Fibroblast of skin of back (primary cell): ENCODE data around the gene DIPK1B.
"Not testable (repeated sequence)": the region's sequence is repeated elsewhere in the genome, so short reads cannot be mapped to it uniquely, and the experiment has no call there.

Experiments
- DNase-seq: peaks from one replicate; pipeline ENCODE4 v3.0.0-alpha.2; 2013

Gene DIPK1B

DNA sequence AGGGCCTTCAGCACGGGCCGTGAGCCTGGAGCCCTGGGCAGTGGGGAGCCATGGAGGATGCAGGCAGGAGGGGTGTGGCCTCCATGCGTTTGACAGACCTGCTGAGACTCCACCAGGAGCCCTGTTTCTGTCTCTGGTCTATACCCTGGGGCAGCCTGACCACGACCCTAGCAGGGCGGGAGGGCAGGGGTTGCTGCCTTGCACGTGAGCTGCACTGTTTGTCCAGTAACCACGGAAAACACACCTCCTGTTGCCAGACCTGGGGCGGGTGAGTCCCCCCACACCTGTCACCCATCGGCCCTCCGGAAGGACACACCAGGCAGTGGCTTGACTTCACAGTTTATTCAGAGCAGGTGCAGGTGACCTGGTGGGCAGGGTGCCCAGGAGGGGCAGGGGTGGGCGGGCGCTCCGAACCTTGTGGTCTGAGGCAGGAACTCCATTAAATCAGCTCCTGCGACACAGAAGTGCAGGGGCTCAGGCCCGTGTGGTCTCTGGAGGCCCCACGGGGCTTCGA, 41.7 kb downstream of the DIPK1B start:
- no peak for DNase-seq

DNA sequence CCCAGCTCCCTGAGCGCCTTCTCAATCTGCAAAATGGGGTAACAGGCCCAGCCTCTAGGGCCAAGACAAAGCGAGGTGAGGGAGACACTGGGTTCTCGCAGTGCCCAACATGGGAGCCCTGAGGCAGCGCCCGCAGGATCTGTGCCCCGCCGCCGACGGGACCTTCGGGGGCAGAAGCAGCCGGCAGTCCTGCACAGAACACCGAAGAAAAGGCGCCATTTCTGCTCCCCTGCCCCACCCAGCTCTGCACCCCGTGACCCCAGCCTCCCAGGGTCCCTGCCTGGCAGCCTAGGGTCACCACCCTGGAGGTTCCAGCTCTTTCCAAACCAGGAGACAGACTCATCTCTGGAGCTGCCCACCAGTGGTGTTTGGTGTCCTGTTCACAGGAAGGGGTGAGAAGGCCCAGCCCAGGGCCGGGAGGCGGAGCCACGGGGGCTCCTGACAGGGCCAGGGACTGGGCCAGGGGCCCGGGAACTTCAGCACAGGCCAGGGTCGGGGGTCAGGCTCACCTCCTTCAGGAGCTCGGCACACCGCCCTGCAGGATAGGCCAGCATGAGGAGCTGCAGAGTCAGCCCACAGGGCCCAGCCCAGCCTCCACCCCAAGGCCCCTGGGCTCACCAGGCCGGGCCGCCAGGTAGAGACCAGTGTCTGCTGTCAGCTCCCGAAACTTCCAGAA, 42.4 kb downstream of the DIPK1B start:
- DNase-seq, result no peak

DNA sequence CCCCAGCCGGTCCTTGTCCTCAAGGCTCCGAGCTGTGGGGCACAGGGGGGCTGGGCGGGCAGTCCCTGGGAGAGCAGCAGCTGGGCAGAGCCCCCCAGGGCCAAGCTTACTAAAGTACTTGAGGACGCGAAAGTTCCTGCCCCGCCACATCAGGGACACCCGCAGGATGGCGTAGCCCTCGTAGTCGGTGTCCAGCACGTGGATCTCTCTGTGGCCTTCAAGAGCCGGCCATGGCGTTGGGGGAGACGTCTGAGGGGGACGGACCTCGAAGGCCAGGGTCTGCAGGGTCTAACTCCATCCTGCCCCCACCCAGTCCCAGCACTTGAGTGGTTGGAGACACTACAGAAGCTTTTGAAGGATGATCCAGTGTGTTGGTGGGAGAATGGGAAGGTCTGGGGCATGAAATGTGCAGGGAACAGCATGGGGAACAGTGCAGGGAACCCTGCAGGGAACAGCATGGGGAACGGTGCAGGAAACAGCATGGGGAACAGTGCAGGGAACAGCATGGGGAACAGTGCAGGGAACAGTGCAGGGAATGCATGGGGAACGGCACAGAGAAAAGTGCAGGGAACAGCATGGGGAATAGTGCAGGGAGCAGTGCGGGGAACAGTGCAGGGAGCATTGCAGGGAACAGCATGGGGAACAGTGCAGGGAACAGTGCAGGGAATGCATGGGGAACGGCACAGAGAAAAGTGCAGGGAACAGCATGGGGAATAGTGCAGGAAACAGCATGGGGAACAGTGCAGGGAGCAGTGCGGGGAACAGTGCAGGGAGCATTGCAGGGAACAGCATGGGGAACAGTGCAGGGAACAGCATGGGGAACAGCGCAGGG, 43.1 kb downstream of the DIPK1B start:
- DNase-seq, result not testable (repeated sequence)

DNA sequence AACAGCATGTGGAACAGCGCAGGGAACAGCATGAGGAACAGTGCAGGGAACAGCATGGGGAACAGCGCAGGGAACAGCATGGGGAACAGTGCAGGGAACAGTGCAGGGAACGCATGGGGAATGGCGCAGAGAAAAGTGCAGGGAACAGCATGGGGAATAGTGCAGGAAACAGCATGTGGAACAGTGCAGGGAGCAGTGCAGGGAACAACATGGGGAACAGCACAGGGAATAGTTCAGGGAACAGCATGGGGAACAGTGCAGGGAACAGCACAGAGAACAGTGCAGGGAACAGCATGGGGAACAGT, 43.7 kb downstream of the DIPK1B start:
- DNase-seq, result no peak

DNA sequence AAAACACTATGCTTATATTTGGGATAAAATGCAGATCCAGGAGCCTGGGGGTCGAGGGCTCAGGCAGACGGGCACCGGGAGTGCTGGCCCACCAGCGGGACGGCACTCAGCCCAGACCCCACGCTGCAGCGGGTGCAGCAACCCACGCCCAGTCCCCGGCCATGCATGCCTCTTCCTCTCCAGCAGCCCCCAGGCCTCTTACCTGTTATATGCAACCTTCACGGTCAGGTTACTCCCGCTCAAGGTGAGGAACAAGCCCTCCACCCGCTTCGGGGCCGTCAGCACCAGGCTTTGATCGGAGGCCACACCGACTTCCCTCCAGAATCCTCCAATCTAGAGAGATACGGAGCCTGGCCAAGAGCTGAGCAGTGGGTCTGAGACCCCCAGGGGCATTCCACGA, 44.5 kb downstream of the DIPK1B start:
- no peak for DNase-seq

DNA sequence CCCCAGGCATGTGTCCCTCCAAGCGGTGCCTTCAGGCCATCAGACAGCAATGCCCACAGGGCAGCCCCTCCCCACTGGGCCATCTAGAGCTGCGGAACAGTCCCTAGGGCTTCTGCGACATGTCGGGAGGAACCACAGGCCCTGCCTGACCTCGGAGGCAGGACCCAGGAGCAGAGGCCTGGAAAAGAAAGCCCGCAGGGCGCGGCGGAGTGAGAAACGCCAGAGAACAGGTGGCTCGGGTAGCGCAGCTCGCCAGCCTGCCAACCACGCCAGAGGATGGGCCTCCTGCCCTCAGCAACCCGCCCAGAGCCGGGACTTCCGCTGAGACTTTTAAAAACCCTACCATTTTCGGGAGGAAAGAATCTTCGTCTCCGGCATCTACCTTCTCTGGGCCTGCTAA, 45.0 kb downstream of the DIPK1B start:
- no peak for DNase-seq

DNA sequence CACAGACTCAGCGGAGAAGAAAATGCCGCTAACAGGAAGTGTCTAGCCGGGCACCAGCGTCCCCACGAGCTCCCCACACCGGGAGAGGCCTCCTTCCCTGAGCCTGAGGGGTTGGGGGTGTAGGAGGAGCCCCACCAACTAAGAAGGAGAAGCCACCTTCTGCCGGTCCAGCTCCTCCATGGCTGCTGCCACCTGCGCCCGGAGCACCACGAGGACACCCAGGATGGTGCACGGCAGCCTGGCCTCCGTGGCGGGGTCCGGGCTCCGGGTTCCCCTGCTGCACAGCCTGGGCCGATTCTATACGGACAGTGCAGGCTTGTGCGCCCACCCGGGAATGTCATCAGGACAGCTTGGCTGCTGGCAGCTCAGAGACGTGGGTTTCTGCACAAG, 45.4 kb downstream of the DIPK1B start:
- DNase-seq, result no peak

DNA sequence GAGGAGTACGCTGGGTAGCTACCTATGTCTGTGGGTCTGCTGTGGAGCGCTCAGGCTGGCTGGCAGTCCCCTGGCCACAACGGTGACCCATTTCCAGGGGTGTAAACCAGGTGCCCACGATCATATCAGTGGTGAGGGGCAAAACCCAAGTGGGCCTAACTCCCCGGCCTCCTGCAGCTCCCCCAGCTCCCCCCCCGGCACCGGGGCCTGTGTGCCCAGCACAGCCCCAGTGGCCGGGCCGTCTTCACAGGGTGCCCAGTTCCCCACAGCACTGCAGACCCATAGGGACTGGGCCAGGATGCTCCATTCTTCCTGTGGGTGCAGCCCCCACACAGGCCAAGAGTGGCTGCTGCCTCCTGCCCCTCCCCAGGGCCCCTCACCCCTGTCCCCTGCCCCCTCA, 46.6 kb downstream of the DIPK1B start:
- DNase-seq, result no peak

DNA sequence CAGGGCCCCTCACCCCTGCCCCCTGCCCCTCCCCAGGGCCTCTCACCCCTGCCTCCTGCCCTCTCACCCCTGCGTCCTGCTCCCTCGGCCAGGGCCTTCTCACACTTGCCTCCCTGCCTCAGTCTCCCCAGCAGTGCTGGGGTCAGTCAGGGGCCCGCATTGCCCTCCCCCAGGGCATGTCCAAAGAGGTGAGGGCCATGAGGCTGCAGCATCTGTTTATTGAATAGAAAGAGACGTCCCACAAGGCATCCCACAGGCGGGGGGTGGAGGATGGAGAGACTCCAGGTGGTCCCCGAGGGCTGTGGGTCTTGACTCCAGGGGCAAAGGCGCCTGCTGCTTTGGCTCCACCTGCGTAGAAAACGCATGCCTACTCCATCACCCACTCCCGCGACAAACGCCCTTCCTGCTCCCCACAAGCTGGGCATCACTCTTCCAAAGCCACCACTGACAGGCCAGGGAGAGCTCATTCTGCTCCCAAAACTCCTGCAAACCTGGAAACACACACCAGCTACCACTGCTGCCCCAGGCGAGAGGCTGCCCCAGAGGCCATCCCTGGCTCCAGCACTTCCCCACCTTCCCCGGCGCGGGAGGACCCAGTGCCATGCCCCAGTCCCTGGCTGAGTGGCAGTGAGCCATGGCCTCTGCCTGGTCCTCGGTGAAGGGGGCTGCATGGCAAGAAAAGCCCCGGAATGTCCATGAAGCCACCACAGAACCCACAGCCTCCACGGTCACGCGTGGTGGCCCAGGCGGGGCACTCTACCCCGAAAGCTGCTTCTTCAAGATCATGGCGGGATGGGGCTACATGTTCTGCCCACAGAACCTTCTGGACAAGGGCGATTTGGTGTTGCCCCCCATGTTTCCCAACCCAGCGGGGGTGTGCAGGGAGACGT, 47.3 kb downstream of the DIPK1B start:
- no peak for DNase-seq

DNA sequence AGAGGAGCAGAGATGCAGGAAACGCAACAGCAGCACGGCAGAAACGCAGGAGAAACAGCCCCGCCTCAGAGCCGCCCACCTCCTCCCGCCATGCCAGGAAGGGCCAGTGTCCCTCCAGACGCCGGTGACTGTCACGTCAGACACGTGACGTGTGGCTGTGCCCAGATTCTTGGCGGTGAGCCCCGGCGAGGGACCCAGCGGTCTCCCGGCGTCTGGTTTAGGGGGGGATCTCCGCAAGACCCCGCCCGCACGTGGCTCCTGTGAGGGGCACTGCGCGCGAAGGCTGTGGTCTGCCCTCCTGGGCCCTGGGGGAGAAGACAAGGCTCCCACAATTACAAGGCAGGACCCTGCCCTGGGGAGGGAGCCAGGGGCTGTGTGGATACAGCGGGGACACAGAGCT, 48.1 kb downstream of the DIPK1B start:
- no peak for DNase-seq

DNA sequence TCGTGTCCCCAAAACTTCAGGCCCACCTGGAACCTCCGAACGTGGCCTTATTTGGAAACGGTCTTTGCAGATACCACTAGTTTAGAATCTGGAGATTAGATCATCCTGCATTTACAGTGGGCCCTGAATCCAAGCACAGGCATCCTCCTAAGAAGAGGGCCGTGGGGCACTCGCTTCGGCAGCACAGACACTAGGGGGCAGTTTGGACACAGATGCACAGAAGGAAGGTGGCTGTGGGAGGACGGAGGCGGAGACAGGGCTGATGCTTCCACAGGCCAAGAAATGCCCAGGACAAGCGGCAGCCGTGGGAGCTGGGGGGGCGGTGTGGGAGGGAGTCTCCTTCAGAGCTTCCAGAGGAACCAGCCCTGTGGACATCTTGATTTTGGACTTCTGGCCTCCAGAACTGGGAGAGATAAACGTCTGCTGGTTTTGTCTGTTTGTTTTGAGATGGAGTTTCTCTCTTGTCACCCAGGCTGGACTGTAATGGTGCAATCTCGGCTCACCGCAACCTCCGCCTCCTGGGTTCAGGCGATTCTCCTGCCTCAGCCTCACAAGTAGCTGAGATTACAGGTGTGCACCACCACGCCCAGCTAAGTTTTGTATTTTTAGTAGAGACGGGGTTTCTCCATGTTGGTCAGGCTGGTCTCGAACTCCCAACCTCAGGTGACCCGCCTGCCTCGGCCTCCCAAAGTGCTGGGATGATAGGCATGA, 48.6 kb downstream of the DIPK1B start:
- peak; percentile 61 for DNase-seq

DNA sequence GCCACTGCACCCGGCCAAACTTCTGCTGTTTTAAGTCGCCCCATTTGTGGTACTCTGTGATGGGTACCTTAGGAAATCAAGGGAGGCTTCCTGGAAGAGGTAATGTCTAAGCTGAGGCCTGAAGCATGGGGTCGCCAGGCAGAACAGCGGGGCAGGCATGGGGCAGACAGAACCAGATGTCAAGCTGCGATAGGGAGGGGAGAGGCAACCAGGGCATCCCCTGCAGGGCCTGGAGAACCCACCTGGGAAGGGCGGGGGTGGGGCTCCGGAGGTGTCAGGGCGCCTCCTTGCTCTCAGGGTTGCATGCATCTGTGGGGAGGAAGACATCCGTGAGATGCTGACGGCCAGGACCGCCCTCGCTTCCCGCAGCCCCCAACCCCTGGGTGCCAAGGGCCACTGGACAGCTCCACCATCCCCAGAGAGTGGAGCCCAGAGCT, 49.2 kb downstream of the DIPK1B start:
- no peak for DNase-seq

DNA sequence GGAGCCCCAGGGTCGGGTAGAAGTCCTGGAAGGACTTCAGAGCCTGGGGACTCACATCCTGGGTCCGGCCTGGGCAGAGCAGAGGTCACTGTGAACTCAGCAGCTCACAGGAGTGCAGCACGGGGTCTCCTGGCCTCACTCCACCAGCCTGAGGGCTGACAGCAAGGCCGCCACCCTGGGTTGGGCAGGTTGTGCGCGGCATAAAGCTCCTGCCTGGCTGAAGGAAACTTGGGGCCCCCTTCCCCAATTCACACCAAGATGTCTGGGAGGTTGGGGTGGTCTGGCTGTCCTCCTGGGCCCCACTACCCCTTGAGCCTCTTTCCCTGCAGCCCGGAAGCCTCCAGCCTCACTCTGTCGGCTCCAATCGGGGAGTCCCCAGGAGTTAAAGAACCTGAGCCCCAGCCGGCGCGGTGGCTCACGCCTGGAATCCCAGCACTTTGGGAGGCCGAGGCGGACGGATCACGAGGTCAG, 49.9 kb downstream of the DIPK1B start:
- DNase-seq, result no peak

DNA sequence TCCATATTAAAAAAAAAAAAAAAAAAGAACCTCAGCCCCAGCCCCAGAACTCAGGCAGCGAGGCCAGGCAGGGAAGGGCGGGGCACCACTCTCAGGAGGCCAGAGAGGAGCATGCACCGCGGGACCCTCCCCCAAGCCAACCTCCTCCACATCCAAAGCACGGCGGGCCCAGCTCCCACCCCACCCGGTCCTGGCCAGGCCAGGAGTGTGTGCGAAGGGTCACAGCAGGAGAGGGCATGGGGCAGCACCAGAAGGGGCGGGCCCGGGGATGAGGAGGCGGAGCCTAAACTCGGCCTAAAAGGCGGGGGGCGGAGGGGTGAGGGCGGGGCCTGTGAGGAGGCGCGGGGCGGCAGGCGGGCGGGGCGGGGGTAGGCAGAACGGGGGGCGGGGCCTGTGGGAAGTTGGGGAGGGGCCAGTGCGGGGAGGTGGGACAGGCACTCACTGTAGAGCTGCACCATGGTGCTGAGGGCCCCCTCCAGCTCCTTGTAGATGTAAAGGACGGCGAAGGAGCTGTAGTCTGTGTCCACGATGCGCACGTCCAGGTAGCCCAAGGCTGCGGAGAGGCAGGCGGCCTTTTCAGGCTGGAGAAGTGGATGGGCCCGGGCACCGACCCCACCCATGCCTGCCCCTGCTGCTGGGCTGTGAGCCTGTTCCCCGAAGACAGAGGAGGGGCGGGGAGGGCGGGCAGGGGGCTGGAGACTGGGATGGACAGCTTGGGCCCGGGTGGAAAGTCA, 50.7 kb downstream of the DIPK1B start:
- peak; percentile 23 for DNase-seq

DNA sequence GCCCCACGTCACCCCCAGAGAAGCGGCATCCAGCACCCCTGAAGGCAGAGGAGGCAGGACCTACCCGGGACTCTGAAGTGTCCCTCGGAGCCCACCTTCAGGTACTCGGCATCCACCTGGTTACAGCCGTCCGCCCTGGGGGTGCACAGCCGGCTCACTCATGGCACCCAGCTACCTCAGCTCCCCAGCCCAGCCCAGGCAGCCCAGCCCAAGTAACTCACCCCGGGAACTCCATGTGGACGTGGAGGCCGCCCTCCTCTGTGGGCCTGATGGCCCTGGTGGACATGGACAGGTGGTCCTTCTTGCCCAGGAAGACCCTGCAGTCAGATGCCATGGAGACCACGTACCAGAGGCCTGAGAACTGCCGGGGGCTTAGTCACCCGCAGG, 51.3 kb downstream of the DIPK1B start:
- no peak for DNase-seq

DNA sequence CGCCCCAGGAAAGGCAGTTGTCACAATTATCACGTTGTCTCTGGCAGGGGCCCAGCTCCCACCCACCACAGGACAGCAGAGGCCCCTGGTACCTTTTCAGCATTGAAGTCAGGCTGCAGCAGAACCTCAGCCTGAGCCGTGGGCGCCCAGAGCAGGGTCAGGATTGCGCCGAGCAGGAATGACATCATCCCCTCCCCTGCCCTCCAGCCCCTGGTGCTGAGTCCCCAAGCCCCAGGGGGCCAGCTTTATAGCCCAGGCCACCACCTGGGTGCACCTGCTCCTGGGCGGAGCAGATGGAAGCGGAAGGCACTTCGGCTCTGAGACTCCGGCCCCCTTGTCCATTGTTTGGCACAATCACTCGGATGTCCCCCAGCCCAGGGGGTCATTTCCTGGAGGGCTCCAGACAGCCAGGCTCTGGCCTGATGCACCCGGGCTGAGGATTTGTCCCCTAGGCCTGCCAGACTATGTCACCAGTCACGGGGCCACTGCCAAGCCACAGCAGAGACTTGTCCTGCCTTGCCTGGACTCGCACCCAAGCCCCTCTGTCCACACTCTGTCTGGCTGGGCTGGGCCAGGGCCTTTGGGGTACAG, 52.0 kb downstream of the DIPK1B start, which contains the start of gene LCN15:
Gene LCN15 (minus strand): TSS at position 218 of the 591 bp plus-strand sequence. CDS start 30 bp downstream, at position 188.
- DNase-seq, result no peak

DNA sequence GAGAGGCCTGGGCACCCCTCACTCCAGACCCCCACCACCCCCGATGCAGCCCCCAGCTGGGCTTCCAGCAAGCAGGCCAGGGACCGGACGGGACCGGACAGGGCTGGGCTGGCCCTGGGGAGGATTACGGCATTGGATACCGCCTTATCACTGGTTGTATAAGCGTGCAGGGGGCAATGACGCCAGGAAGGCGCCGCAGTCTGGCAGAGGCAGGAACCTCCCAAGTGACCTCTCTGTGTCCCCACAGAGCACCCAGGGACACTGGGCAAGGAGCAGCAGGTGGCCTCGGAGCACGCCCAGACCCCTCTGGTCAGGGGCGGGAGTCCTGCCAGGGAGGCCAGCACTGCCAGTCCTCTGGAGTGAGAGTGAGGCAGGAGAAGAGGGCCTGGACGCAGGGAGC, 52.7 kb downstream of the DIPK1B start:
- no peak for DNase-seq

DNA sequence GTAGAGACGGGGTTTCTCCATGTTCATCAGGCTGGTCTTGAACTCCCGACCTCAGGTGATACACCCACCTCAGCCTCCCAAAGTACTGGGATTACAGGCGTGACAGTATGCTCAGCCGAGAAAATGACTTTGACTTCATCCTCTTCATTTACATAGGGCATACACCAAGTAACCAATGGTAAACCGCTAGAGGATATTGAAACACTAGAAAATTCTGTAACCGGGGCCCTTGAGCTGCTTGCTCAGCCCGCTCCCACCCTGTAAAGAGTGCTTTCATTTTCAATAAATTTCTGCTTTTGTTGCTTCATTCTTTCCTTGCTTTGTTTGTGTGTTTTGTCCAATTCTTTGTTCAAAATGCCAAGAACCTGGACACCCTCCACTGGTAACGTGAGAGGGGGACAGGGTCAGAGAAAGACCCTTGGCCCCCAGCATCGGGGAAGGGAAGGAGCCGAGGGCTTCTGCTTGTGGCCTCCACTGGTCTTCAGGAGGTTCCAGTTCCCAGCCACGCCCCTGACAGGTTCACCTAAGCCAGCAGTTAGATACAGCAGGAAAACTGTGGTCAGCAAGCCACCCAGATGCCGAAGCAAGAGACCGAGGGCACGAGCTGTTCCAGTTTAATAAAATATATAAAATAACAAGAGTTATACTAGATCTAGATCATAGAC, 53.5 kb downstream of the DIPK1B start:
- not testable (repeated sequence) for DNase-seq

DNA sequence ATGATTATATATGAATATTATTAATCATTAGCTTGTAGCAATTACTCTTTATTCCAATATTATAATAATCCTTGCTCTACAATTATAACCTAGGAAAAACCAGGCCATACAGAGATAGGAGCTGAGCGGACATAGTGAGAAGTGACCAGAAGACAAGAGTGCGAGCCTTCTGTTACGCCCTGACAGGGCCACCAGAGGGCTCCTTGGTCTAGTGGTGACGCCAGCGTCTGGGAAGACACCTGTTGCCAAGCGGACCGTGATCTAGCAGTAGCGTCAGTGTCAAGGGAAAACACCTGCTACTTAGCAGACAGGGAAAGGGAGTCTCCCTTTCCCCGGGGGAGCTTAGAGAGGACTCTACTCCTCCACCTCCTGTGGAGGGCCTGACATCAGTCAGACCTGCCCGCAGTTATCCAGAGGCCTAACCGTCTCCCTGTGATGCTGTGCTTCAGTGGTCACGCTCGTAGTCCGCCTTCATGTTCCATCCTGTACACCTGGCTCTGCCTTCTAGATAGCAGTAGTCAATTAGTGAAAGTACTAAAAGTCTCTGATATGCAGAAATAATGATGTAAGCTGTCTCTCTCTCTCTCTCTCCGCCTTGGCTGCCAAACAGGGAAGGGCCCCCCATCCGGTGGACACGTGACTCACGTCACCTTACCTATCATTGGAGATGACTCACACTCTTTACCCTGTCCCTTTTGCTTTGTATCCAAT, 54.2 kb downstream of the DIPK1B start:
- DNase-seq, result peak; percentile 28

DNA sequence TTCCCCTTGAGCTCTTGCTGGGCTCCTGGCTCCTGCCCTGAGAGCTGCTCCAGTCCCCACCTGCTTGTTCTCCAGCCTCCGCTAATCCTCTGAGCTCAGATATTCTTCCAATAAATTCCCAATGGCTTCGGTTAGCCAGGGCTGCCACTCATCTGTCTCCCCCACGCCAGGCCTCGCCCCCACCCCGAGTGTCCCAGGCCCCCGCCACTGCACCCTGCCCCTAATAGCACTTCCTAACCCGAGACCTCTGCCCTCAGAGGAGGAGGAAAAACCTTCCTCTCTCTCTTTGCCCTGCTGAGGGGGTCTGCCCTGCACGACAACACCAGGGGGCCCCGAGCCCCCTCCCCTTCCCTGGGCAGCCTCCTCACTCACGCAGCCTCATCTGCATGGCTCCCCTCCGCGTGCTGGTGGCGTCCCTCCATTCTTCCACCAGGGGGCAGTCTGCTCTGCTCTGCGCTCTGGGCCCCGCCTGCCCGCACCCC, 57.4 kb downstream of the DIPK1B start:
- no peak for DNase-seq
